GM12878 (cell line): ENCODE data around the gene GRAMD1B. TPM values are rescaled to one million over a fixed set of nuclear protein-coding genes. Genes with fewer than 3 reads are reported as not detected.

Source experiments
- ASH2L ChIP-seq: fragments of 300-600, 200-600 bp; sonication (generic); IDR thresholded peaks from 2 replicates; pipeline ENCODE4 v1.6.1; 2017; ENCODE audit warnings: low read depth, mild to moderate bottlenecking, borderline replicate concordance
- HCFC1 ChIP-seq: fragments of 150-350 bp; IDR thresholded peaks from 2 replicates; pipeline ENCODE4 v1.6.1; 2014; ENCODE audit warnings: low read length
- HDAC2 ChIP-seq: fragments of 200-600 bp; sonication (generic); IDR thresholded peaks from 2 replicates; pipeline ENCODE4 v1.6.1; 2017
- HDAC6 ChIP-seq: fragments of 200-600 bp; sonication (generic); IDR thresholded peaks from one replicate; pipeline ENCODE4 v1.8.0; 2017; ENCODE audit warnings: antibody characterized with exemption; ENCODE audit not compliant: unreplicated experiment
- IKZF1 ChIP-seq: fragments of 450-650 bp; conservative IDR thresholded peaks from 2 replicates; pipeline ENCODE4 v1.6.1; 2017; ENCODE audit warnings: antibody characterized with exemption, mild to moderate bottlenecking
- PRDM15 ChIP-seq: fragments of 450-650 bp; formaldehyde crosslinking; IDR thresholded peaks from 2 replicates; pipeline ENCODE4 v1.4.0; 2020; ENCODE audit warnings: mild to moderate bottlenecking, moderate library complexity
- RCOR1 ChIP-seq: conservative IDR thresholded peaks from 2 replicates; pipeline ENCODE4 v1.6.1; 2012; ENCODE audit warnings: low read depth, low read length, improper control_type of control experiment
- SPI1 ChIP-seq: IDR thresholded peaks from 2 replicates; pipeline ENCODE4 v1.6.1; 2011; ENCODE audit warnings: low read depth, mild to moderate bottlenecking, low read length, moderate library complexity, borderline replicate concordance; ENCODE audit not compliant: insufficient read depth
- polyA plus RNA-seq, 11 experiments: library from polyadenylated mRNA; depleted of rRNA in 4 of 11; unstranded in 6 of 11; stranded (reverse) in 5 of 11; fragments of >200 nt; fragmentation: Nextera tagmentation in 4 of 11; fragmentation: Illumina TruSeq in 1 of 11; extraction: Ambion mirVana in 4 of 11; extraction: Trizol in 1 of 11; gene quantifications; 1 replicate in 1 of 11; 2 replicates in 10 of 11; pipeline versions ENCODE4 v1.2.1 to v1.2.3, GENCODE V29; 2011 to 2016; ENCODE audit warnings: inconsistent platforms in 2 of 11, missing spikeins in 2 of 11, low read depth in 1 of 11
- total RNA-seq, 4 experiments: library from RNA; depleted of rRNA in 3 of 4; stranded (reverse); fragments of >200 nt in 3 of 4; fragmentation: Illumina TruSeq in 1 of 4; extraction: Trizol in 1 of 4; gene quantifications; 2 replicates each; pipeline versions ENCODE4 v1.2.1 to v1.2.3, GENCODE V29; 2013 to 2021

The GRAMD1B gene
- total and polyA plus RNA-seq, 10 of the 15 experiments (the other 5 are each of a cell fraction or from before 2014, with no cell fraction given): 1.9 to 49.1 (median 26.9) TPM

DNA sequence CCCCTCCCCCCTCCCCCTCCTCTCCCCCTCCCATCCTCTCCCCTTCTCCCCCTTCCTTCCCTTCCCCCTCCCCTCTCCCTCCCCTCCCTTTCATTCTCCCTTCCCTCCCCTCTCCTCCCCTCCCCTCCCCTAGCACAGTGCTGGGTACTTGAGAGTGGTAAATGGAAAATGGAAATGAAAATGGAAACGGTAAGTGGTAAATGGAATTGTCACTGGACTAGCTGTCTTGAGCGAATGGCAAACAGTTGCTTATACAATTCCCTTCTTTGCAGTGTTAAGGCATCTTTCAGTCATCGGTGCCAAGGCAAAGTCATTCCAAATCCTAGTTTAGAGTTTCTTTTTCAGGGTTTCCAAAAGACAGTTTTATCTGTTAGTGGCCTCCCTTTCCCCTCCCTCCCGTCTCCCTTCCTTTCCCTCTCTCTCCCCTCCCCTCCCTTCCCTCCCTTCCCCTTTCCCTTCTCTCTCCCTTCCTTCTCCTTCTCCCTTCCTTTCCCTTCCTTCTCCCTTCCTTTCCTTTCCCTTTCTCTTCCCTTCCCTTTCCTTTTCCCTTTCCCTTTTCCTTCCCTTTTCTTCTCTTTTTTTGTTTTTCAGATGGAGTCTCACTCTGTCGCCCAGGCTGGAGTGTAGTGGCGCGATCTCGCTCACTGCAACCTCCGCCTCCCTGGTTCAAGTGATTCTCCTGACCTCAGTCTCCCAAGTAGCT is 47.3 kb downstream of the GRAMD1B start (continued):
- TF ChIP-seq IKZF1: no peak
- no peak for TF ChIP-seq HDAC2
- no peak for TF ChIP-seq ASH2L
- no peak for TF ChIP-seq RCOR1
- no peak for TF ChIP-seq SPI1
- TF ChIP-seq PRDM15 (CRISPR knock-in tag): no peak
- no peak for TF ChIP-seq HCFC1
- no peak for TF ChIP-seq HDAC6
